SK-N-SH treated with all-trans-retinoic acid at 6 μM for 48 hours (cell line): ENCODE results near the gene POLR3K.

Experiments
- ARNTL ChIP-seq: fragments of 450-650 bp; formaldehyde crosslinking; IDR thresholded peaks from 2 replicates; pipeline ENCODE4 v1.5.0; 2020; ENCODE audit warnings: low read depth, mild to moderate bottlenecking, moderate library complexity, borderline replicate concordance
- BACH2 ChIP-seq: fragments of 250-450 bp; sonication (Bioruptor Pico); IDR thresholded peaks from 2 replicates; pipeline ENCODE4 v1.9.0; 2021; ENCODE audit warnings: mild to moderate bottlenecking, borderline replicate concordance
- CSDC2 ChIP-seq: fragments of 250-450 bp; sonication (Bioruptor Pico); IDR thresholded peaks from 2 replicates; pipeline ENCODE4 v1.5.0; 2020; ENCODE audit warnings: mild to moderate bottlenecking, moderate library complexity
- GLIS3 ChIP-seq: fragments of 250-450 bp; sonication (Bioruptor Pico); IDR thresholded peaks from 2 replicates; pipeline ENCODE4 v1.5.0; 2020; ENCODE audit warnings: mild to moderate bottlenecking, moderate library complexity
- ISL1 ChIP-seq: fragments of 250-450 bp; sonication (Bioruptor Pico); IDR thresholded peaks from 2 replicates; pipeline ENCODE4 v2.1.2; 2022; ENCODE audit warnings: mild to moderate bottlenecking, moderate library complexity
- OSR1 ChIP-seq: fragments of 250-450 bp; sonication (Bioruptor Pico); IDR thresholded peaks from 2 replicates; pipeline ENCODE4 v1.8.0; 2022; ENCODE audit warnings: moderate library complexity, mild to moderate bottlenecking, inconsistent platforms
- RARB ChIP-seq: fragments of 250-450 bp; sonication (Bioruptor Pico); IDR thresholded peaks from 2 replicates; pipeline ENCODE4 v1.8.0; 2021; ENCODE audit warnings: mild to moderate bottlenecking, moderate library complexity
- SNAI2 ChIP-seq: fragments of 250-450 bp; sonication (Bioruptor Pico); IDR thresholded peaks from 2 replicates; pipeline ENCODE4 v1.5.0; 2020; ENCODE audit warnings: mild to moderate bottlenecking, moderate library complexity
- ZFP3 ChIP-seq: fragments of 250-450 bp; sonication (Bioruptor Pico); IDR thresholded peaks from 2 replicates; pipeline ENCODE4 v1.5.0; 2020; ENCODE audit warnings: mild to moderate bottlenecking, moderate library complexity
- ZFP30 ChIP-seq: fragments of 450-650 bp; formaldehyde crosslinking; IDR thresholded peaks from 2 replicates; pipeline ENCODE4 v1.5.0; 2022; ENCODE audit warnings: mild to moderate bottlenecking, moderate library complexity
- ZNF8 ChIP-seq: fragments of 450-650 bp; formaldehyde crosslinking; IDR thresholded peaks from 2 replicates; pipeline ENCODE4 v1.5.0; 2020; ENCODE audit warnings: mild to moderate bottlenecking, moderate library complexity
- TF ChIP-seq, protein P1 (sequence below): fragments of 250-450 bp; sonication (Bioruptor Pico); IDR thresholded peaks from 2 replicates; pipeline ENCODE4 v1.5.1; 2020; ENCODE audit warnings: low read depth, mild to moderate bottlenecking, moderate library complexity
- TF ChIP-seq, protein P2 (sequence below): fragments of 250-450 bp; sonication (Bioruptor Pico); IDR thresholded peaks from 2 replicates; pipeline ENCODE4 v1.8.0; 2020; ENCODE audit warnings: mild to moderate bottlenecking, moderate library complexity, borderline replicate concordance

DNA sequence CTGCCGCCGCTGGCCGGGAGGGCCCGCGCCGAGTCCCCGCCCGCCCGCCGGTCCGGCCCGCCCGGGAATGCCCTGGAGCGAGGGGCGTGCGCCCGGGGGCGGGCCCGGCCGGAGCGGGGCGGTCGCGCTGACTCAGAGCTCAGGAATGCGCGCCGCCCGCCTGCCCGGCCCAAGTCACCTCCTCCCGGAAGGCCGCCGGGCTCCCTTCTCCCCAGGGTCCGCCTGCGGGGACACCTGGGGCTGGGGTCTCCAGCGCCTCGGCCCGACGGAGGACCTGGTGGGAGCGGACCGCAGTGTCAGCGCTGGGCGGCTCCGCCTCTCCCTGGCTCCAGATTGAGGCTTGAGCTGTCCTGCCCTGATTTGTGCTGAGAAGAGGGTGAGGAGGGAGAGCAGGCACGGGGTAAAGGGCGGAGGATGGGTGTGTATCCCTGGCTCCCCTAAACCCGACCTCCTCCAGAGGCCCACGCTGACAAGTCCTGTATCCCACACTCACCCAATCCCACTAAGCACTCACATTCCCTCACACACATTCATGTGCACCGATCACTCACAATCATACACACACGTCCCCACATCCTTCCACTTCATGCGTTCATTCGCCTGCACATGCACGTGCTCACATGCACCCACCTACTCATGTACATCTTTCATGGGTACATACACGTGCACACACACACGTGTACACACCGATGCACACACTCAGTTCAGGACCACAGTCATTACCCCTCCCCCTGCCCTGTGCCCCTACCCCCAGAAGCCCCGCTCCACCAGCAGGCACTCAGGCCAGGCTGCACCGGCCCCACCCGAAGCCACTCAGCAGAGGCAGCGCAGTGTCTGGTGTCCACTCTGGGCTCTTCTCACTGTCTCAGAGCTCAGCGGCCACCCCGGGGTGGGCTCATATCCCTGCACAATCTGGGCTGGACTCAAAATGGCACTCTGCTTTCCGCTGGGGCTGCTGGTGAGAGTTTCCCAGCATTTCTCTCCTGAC, 19.4 kb upstream of the POLR3K start, which contains the start of gene RHBDF1:
- TF ChIP-seq ZFP3 (peak; percentile 92), ZFP30 (CRISPR knock-in tag) (no peak), ARNTL (no peak), OSR1 (CRISPR knock-in tag) (no peak), GLIS3 (CRISPR knock-in tag) (0 out of 2 replicates have a peak, but pooled peaks have one; percentile 59), RARB (CRISPR knock-in tag) (no peak), ZNF8 (no peak), CSDC2 (CRISPR knock-in tag) (no peak), ISL1 (CRISPR knock-in tag) (0 out of 2 replicates have a peak, but pooled peaks have one; percentile 13), SNAI2 (CRISPR knock-in tag) (no peak), BACH2 (CRISPR knock-in tag) (no peak)
- TF ChIP-seq, protein P1, sequence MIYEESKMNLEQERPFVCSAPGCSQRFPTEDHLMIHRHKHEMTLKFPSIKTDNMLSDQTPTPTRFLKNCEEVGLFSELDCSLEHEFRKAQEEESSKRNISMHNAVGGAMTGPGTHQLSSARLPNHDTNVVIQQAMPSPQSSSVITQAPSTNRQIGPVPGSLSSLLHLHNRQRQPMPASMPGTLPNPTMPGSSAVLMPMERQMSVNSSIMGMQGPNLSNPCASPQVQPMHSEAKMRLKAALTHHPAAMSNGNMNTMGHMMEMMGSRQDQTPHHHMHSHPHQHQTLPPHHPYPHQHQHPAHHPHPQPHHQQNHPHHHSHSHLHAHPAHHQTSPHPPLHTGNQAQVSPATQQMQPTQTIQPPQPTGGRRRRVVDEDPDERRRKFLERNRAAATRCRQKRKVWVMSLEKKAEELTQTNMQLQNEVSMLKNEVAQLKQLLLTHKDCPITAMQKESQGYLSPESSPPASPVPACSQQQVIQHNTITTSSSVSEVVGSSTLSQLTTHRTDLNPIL (CRISPR knock-in tag) = no peak
- TF ChIP-seq, protein P2, sequence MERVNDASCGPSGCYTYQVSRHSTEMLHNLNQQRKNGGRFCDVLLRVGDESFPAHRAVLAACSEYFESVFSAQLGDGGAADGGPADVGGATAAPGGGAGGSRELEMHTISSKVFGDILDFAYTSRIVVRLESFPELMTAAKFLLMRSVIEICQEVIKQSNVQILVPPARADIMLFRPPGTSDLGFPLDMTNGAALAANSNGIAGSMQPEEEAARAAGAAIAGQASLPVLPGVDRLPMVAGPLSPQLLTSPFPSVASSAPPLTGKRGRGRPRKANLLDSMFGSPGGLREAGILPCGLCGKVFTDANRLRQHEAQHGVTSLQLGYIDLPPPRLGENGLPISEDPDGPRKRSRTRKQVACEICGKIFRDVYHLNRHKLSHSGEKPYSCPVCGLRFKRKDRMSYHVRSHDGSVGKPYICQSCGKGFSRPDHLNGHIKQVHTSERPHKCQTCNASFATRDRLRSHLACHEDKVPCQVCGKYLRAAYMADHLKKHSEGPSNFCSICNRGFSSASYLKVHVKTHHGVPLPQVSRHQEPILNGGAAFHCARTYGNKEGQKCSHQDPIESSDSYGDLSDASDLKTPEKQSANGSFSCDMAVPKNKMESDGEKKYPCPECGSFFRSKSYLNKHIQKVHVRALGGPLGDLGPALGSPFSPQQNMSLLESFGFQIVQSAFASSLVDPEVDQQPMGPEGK (CRISPR knock-in tag) = no peak
